GM21515 (cell line): ENCODE data around the gene ATP8B4.
"Not testable (repeated sequence)": the region's sequence is repeated elsewhere in the genome, so short reads cannot be mapped to it uniquely, and the experiment has no call there.

Source experiments
- ATAC-seq: cut with Tn5 transposase; IDR thresholded peaks from one replicate; pipeline ENCODE4 v1.9.1; 2021; ENCODE audit not compliant: unreplicated experiment

The ATP8B4 gene

DNA sequence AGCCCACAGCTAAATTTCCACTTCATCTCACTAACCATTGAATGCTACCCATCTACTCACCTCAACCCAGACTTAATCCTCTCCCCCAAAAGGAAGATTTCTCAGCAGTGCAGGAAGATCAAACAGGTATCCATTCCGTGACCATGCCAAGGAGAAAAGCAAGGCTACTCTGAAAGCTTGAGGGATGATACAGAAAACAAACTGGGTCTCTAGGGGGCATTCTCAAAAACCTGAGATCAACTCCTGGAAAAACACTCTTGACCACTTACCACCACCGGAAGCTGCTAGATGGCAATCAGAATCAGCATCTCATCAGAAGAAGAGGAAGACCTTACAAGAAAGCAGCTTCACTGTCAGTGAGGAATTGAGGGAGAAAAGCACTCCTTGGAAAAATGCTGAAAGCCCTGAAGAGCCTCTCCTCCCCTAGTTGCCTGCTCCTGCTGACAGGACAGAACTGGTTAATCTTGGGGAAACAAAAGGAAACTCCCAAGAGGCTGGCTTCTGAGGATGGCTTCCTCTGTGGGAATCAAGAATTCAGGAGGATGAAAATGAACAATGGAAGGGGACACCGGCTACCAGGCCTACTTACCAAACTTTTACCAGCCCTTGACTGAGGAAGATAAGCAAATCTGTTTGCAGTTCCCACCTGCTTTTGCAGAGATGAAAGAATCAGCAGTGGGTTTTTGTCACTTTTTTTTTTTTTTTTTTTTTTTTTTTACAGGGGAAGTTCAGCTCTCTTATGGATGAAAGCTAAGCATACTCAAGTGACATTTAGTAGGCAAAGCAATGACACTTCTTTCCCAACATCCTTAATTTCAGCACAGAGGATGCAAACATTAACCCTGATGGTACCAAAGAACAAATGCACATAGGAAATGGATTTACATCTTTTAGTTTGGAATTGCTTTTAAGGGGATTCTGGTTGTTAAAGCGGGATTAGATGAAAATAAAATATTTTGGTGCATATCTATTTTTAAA lies at the start of gene ATP8B4:
ATP8B4 (minus strand) TSS at position 171 of the 978 bp plus-strand sequence. CDS start 12,267 bp downstream, outside the sequence.
- no peak for ATAC-seq

DNA sequence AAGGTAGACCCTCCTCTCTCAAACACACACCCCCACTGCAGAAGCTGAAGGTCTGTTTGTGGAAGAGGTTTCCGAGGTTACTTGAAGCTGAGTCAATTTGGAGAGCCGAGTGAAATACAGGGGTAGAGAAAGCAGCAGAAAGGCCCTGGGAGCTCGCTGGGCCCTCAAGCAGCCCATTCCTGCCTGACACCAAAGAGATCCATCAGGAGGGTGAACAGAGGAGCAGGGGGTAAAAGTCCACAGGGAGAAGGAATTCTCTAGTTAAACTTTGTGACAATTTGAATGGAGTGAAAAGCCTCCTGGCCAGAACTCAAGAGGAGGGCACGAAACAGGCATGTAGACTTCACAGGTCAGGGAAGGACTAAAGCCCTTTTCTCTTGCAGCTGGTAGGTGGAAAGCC lies 49.3 kb upstream of the ATP8B4 start:
- ATAC-seq, result no peak

DNA sequence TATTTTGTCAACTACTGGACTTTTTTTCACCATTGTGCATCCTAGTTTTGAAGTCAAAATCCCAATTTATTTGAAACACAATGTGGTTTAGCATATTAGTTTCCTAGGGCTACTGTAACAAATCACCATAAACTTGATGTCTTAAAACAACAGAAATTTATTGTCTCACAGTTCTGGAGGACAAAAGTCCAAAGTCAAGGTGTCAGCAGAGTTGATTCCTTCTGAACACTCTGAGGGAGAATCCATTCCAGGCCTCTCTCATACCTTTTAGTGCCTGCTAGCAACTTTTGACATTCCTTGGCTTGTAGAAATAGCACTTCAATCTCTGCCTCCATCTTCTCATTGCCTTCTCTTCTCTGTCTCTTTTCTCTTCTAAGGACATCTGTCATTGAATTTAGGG lies 48.1 kb upstream of the ATP8B4 start:
- ATAC-seq, result no peak

GRCh38 chr15:50166216-50166615 lies 47.2 kb upstream of the ATP8B4 start:
- ATAC-seq, result no peak

DNA sequence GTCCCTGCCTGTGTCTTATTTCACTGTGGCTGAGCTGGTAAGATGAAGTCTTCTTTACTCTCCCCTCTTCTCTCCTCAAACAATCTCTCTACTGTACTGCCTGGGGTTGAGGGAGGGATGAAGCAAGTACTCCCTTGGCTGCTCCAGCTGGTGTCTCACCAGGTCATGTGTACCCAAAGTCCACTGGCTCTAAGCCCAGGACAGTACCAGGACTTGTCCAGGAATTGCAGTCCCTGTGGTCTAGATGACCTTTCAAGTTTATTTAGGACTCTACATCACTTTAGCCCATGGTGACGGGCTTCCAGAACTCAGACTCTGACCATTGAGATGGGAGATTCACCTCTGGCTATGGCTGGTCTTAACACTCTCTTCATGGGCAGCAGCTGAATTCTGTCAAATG lies 45.4 kb upstream of the ATP8B4 start:
- ATAC-seq, result no peak

GRCh38 chr15:50163719-50164410 lies 44.8 kb upstream of the ATP8B4 start:
- no peak for ATAC-seq

DNA sequence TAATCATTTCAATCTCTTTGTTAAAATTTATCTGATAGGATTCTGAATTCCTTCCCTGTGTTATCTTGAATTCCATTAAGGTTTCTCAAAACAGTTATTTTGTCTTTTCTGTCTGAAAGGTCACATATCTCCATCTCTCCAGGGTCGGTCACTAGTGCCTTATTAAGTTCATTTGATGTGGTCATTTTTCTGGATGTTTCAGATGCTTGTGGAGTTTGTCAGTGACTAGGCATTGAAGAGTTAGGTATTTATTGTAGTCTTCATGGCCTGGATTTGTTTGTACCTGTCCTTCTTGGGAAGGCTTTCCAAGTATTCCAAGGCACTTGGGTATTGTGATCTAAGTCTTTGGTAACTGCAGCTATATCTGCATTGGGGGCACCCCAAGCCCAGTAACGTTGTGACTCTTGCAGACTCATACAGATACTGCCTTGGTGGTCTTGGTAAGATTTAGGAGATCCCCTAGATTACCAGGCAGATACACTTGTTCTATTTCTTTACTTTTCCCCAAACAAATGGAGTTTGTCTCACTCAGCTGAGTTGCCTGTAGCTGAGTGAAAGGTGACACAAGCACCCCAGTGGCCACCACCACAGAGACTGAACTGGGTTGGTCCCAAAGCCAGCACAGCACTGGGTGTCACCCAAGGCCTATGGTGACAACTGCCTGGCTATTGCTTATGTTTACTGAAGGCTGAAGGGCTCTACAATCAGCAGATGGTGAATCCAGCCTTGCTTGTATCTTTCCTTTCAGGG lies 44.1 kb upstream of the ATP8B4 start:
- ATAC-seq, result no peak

DNA sequence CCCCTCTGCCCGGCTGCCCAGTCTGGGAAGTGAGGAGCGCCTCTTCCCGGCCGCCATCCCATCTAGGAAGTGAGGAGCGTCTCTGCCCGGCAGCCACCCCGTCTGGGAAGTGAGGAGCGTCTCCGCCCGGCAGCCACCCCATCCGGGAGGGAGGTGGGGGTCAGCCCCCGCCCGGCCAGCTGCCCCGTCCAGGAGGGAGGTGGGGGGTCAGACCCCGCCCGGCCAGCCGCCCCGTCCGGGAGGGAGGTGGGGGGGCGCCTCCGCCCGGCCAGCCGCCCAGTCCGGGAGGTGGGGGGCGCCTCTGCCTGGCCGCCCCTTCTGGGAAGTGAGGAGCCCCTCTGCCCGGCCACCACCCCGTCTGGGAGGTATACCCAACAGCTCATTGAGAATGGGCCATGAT lies 39.2 kb upstream of the ATP8B4 start:
- ATAC-seq, result not testable (repeated sequence)

GRCh38 chr15:50151476-50151875 lies 32.4 kb upstream of the ATP8B4 start:
- no peak for ATAC-seq

DNA sequence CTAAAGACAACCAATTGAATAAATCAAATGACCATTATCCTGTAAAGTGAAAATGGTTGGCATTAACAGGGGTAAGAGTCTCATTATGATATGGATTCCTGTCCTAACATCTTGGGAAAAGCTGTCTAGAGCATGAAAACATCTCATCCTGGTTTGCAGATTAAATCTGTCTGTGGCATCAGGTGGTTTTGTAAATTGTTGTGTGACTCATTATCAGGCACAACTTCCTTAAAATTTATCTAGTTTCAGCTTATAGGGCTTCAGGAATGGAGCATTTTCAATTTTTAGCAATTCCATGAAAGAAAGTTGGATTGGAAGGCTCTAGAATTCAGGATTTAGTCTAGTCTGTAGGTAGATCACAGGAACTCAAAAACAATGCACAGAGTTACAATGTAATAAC lies 31.8 kb upstream of the ATP8B4 start:
- no peak for ATAC-seq

- ATAC-seq, result no peak
Observed at GRCh38 chr15:50150349-50150748, 31.3 kb upstream of the ATP8B4 start.

GRCh38 chr15:50149090-50149489 lies 30.1 kb upstream of the ATP8B4 start:
- ATAC-seq, result no peak

DNA sequence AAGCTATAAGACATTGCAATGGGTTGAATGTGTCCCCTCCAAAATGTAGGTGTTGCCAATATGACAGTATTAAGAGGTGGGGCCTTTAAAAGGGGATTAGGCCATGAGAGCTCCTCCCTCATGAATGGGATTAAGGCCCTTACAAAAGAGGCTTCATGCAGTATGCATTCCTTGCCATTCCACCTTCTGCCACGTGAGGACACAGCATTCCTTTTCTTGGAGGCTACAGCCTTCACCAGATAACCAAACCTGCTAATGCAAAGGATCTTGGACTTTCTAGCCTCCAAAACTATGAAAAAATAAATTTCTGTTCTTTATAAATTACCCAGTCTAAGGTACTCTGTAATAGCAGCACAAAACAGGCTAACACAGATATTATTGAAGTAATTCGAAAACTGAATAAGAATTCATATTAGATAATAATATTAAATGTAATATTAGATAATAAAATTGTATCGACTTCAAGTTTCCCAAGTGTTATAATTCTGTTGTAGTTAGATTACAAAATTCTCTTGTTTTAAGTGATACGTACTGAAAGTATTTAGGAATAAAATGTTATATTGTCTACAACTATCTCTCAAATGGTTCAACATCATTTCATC lies 29.4 kb upstream of the ATP8B4 start:
- ATAC-seq, result no peak

DNA sequence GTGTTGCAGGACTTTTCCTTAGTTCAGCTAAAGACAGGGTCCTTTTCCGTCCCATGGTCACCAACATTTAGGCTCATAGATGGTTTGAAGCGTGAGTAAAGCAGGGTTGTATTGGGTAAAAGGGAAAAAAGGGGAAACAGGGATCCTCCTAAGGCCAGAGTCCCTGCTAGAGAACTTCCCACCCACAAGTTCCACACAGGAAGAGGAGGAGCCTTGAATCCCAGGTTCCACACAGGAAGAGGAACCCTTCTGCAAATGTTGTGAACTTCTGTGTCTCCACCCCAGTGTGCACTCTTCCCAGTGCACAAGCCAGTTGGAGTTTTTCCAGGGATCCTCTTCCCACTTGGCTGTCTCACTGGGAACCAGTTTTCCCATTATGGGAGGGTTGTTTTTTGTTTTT lies 27.6 kb upstream of the ATP8B4 start:
- no peak for ATAC-seq

- ATAC-seq, result no peak
Observed at GRCh38 chr15:50145451-50145872, 26.4 kb upstream of the ATP8B4 start.

DNA sequence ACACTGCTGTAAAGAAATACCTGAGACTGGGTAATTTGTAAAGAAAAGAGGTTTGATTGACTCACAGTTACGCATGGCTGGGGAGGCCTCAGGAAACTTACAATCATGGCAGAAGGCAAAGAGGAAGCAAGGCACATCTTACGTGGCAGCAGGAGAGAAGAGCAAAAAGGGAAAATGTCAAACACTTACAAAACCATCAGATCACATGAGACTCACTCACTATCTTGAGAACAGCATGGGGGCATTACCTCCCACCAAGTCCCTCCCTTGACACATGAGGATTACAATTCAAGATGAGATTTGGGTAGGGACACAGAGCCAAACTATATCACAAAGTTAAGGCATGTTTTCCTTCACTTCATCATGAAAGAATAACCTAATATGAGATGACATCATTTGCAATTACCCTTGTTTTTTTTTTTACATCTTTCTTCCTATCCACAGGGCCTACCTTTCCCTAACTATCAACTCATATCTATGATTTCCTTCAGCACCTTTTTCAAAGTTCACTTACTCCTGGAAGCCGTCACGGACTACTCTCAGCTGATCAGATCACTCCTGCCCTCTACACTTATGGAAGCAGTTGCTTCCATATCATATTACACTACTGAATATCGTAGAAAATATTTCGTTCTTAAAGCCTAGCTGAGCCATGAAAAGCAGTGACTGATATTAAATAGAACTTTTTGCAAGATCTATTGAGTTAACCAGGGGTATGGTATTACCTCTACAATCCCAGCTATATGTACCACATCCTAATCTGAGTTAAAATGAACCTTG lies 25.5 kb upstream of the ATP8B4 start:
- no peak for ATAC-seq

DNA sequence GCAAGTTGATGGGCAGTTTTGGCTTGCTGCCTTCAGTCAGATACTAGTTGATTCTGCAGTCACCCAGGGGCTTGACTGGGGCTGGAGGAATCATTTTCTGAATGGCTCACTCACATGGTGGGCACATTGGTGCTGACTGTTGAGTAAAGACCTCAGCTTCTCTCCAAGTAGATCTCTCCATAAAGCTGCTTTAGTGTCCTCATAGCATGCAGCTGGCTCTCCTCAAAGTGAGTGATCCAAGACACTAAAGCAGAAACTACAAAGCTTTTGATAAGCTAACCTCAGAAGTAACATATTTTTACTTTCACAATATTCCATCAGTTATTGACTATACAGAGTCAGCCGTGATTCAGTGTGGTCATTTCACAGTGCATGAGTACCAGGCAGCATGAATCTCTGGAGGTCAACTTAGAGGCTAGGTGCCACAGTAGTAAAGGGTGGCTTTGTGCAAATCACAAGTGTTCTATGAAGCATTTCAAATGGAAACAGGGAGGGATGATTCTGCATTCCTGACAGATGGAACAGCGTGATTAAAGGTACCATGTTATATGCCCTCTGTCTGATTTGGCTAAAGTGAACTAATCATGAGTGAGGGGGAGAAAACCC lies 24.3 kb upstream of the ATP8B4 start:
- ATAC-seq, result no peak

DNA sequence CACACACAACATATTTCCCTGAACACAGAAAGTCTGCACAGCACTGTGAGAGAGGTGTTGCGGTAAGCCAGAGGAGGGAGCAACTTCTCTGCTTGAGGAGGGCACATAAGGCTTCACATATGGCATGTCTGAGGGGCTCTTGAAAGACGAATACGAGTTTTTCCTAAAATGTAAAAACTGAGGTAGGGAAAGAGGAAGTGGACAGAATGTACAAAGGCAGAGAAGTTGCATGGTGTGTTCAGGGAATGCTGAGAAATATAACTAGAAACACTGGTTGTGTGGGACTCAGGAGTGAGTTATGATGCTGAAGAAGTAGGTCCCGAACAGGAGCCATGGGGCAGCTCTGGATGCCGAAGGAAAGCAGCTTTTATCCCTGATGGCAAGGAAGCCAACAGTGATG lies 22.8 kb upstream of the ATP8B4 start:
- ATAC-seq, result no peak

GRCh38 chr15:50140983-50141382 lies 21.9 kb upstream of the ATP8B4 start:
- no peak for ATAC-seq

- no peak for ATAC-seq
Observed at GRCh38 chr15:50140098-50140497, 21.1 kb upstream of the ATP8B4 start.
